ENCODE measurements around the gene LPP. TPM values are rescaled to one million over a fixed set of nuclear protein-coding genes. Genes with fewer than 3 reads are reported as not detected.

LPP gene
- total and polyA plus RNA-seq, 2 of the 4 experiments (the other 2 are of a cell fraction) = 16.0 to 130 TPM

DNA sequence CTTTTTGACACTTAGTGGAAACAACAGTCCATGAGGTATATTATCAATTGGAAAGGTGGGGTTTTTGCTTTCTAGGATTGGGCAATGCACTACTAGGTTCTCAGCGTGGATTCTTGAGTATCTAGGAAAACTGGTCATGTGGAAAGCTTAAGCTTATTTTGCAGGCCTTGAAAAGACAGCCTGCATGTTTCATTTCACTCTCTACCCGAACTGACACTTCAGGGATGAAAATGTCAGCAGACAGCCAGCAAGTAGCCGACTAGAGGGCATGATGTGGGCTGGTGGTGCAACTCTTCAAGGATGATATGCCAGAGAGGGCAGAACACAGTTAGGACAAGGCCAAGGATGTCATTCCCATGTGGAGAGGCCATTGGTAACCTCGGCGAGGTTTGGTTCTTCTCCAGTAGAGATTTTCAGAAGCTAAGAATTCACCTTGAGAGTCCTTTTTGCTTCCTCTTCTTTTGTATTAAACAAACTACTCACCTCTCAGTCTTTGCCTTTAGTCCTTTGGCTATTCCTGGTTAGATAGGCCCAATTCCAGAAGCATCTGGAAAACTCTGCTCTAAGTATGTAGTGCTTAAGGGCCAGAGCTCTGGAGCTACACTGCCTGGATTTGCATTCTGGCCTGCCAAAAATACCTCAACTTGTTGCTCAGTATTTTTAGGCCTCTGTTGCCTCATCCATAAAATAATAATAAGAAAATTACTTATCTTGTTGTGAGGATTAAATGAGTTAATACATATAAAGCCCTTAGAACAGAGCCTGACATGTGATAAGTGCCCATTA is 17.9 kb downstream of the LPP start:
- no TSS peak for BruUV-seq (replicated peaks)
- H2BK15ac ChIP-seq (ENCODE audit: low read depth, low read length) = no peak overlapping the region
- no peak overlapping the region for H2BK5ac ChIP-seq (ENCODE audit: low read depth, low read length, poor library complexity, severe bottlenecking)
- H2AFZ ChIP-seq (replicated peaks; ENCODE audit: low read length, poor library complexity) = no peak overlapping the region
- in situ Hi-C loops (cut with MboI; ENCODE audit: low sequenced_read_pairs) (loop anchor here (10.0 kb wide), 1 partner anchor 427 kb away; the partner anchor contains the start of gene BCL6), intact Hi-C loops (cut with micrococcal nuclease) (no loop called here), dilution Hi-C loops (cut with HindIII; ENCODE audit: low sequenced_read_pairs, unreplicated experiment) (no loop called here)
- no peaks in the 10 kb centered on the region for H3K27me3 ChIP-seq (ENCODE audit: control insufficient read depth, insufficient read depth, low read length)
- H3K18ac ChIP-seq (ENCODE audit: low read depth, low read length) = no peak overlapping the region
- peaks cover 8% of the 10 kb centered on the region for H3K36me3 ChIP-seq (ENCODE audit: control insufficient read depth, insufficient read depth, low read length)
- 0 out of 2 replicates have a peak, but pooled peaks have one; percentile 2 for TF ChIP-seq CEBPB (IDR thresholded peaks at IDR 0.05; ENCODE audit: low read depth, low read length)
- TF ChIP-seq, protein P1, sequence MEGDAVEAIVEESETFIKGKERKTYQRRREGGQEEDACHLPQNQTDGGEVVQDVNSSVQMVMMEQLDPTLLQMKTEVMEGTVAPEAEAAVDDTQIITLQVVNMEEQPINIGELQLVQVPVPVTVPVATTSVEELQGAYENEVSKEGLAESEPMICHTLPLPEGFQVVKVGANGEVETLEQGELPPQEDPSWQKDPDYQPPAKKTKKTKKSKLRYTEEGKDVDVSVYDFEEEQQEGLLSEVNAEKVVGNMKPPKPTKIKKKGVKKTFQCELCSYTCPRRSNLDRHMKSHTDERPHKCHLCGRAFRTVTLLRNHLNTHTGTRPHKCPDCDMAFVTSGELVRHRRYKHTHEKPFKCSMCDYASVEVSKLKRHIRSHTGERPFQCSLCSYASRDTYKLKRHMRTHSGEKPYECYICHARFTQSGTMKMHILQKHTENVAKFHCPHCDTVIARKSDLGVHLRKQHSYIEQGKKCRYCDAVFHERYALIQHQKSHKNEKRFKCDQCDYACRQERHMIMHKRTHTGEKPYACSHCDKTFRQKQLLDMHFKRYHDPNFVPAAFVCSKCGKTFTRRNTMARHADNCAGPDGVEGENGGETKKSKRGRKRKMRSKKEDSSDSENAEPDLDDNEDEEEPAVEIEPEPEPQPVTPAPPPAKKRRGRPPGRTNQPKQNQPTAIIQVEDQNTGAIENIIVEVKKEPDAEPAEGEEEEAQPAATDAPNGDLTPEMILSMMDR (conservative IDR thresholded peaks at IDR 0.05; ENCODE audit: low read depth, low read length) = no peak
- no peak overlapping the region for H3K9ac ChIP-seq (ENCODE audit: low read depth, low read length)
- H3K4me1 ChIP-seq (ENCODE audit: control insufficient read depth, insufficient read depth, low read length) = peaks cover 8% of the 10 kb centered on the region
- ChIA-PET POLR2A (ENCODE audit: unreplicated experiment) (no interaction called here), CTCF (interaction anchor here (0.7 kb wide), 1 partner anchor 11 kb away, joined by 3 read pairs; no protein-coding TSS in a partner anchor)
- H3K4ac ChIP-seq (ENCODE audit: low read depth, low read length) = no peak overlapping the region
- H4K91ac ChIP-seq (ENCODE audit: insufficient read depth, low read depth, low read length) = no peak overlapping the region
- H3K27ac ChIP-seq (ENCODE audit: insufficient read depth, low read length) = no peak overlapping the region
- no peak for DNase-seq
- H3K56ac ChIP-seq (ENCODE audit: extremely low read depth, insufficient read depth, low read length) = no peak overlapping the region
- H2BK120ac ChIP-seq (ENCODE audit: low read depth, low read length) = no peak overlapping the region
- peaks cover 16% of the 10 kb centered on the region for H3K9me1 ChIP-seq (ENCODE audit: insufficient read depth, low read length)
- no peak overlapping the region for H2AK9ac ChIP-seq (replicated peaks; ENCODE audit: low read depth, low read length, poor library complexity)
- H3K4me3 ChIP-seq (ENCODE audit: insufficient read depth, low read depth, low read length) = no peak overlapping the region
- WGBS, 2 experiments (ENCODE audit: extremely low coverage in 2 of 2, insufficient read length in 1 of 2) = 90% methylated on average over 2 of the region's 5 CpGs; no CpG with 5 or more reads in 1 of the 2 experiments
- no peak overlapping the region for H4K8ac ChIP-seq (ENCODE audit: low read depth in 2 of 2, low read length in 2 of 2)
- no peak overlapping the region for H2AK5ac ChIP-seq (ENCODE audit: low read depth, low read length)
- no peak overlapping the region for H4K5ac ChIP-seq (ENCODE audit: low read depth, low read length)
- no peak overlapping the region for H3K14ac ChIP-seq (replicated peaks; ENCODE audit: low read depth, low read length)
- H3K23ac ChIP-seq (ENCODE audit: low read depth, low read length) = no peak overlapping the region
- H2BK20ac ChIP-seq (ENCODE audit: low read depth, low read length) = no peak overlapping the region
- H3K4me2 ChIP-seq (ENCODE audit: low read depth, low read length) = no peak overlapping the region
- H3K79me1 ChIP-seq (ENCODE audit: low read depth in 1 of 2, low read length in 2 of 2) = peaks cover 37 to 82% of the 10 kb centered on the region in 2 experiments
- H3K9me3 ChIP-seq (ENCODE audit: control insufficient read depth, insufficient read depth, low read length) = no peaks in the 10 kb centered on the region
- H4K20me1 ChIP-seq (ENCODE audit: insufficient read depth, low read length) = peaks cover 80% of the 10 kb centered on the region
- ATAC-seq (ENCODE audit: low read depth) = no peak
